GM12875 (cell line): ENCODE data around the gene KLF3.
"Not testable (repeated sequence)": the region's sequence is repeated elsewhere in the genome, so short reads cannot be mapped to it uniquely, and the experiment has no call there.

ENCODE experiments used
- H3K4me3 ChIP-seq: one replicate; pipeline ENCODE4 v1.5.1; 2011; ENCODE audit warnings: low read depth, low read length, control low read depth
- CTCF ChIP-seq: IDR thresholded peaks from 2 replicates; pipeline ENCODE4 v1.5.1; 2011; ENCODE audit warnings: low read depth, mild to moderate bottlenecking, control low read depth, inconsistent platforms, low read length, moderate library complexity, borderline replicate concordance; ENCODE audit not compliant: insufficient read depth

KLF3 gene

GRCh38 chr4:38621028-38621684 lies 42.8 kb upstream of the KLF3 start:
- no peak for TF ChIP-seq CTCF

GRCh38 chr4:38621831-38622230 lies 42.2 kb upstream of the KLF3 start:
- no peak for TF ChIP-seq CTCF
- H3K4me3 ChIP-seq, result no peak overlapping the region

More at GRCh38 chr4:38621028-38621684, 42.8 kb upstream of the KLF3 start:
- no peak overlapping the region for H3K4me3 ChIP-seq

- not testable (repeated sequence) for H3K4me3 ChIP-seq
Observed at GRCh38 chr4:38622340-38622739, 41.7 kb upstream of the KLF3 start.

DNA sequence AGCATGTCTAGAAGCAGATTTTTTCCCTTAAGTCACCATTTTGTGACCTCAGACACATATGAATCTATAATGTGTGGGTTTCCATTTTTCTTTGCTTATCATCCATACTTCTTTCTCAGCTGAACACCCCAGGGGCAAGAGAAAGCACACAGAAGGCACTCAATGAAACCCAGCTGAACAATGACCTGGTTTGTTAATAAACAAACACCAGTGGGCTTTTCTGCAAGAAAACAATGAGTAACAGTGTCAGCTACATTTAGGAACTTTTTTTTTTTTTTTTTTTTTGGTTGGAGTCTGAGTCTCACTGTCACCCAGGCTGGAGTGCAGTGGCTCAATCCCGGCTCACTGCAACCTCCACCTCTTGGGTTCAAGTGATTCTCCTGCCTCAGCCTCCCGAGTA lies 40.7 kb upstream of the KLF3 start:
- H3K4me3 ChIP-seq, result no peak overlapping the region
- no peak for TF ChIP-seq CTCF

DNA sequence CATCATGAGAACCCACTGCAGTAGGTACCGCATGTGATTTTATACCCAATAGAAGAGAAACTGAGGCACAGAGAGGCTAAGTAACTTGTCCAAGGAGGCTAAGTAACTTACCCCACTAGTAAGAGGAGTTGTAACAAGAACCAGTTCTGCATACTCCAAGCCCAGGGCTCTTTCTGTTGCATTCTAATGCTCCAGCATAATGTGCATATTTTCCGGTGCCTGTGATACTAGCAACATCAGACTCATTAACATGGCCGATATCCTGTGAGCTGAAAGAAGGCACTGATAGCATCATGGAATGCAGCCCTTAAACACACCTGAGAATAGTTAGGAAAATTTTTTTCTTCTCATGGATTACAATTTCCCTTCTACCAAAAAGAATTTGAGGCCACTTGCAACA lies 39.7 kb upstream of the KLF3 start:
- no peak for TF ChIP-seq CTCF

DNA sequence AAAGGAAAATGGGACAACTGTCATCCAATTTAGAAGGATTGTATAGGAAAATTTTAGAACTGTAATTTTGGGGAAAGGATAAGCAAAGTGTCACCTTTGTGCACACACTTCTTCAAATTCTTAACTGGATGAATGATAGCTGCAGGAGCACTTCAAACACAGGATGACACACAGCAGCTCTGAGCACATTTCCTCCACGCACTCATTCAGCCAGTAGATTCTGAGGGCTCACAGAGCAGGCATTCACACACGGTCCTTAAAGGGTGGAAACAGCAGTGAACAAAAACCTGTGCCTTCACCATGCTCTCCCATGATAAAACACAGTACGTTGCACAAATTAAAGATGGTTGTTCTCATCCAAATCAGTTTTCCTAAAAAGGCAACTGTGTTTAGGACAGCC lies 38.5 kb upstream of the KLF3 start:
- no peak for TF ChIP-seq CTCF
- no peak overlapping the region for H3K4me3 ChIP-seq

More for the DNA sequence above, 39.7 kb upstream of the KLF3 start:
- no peak overlapping the region for H3K4me3 ChIP-seq

GRCh38 chr4:38626901-38627444 lies 37.0 kb upstream of the KLF3 start:
- H3K4me3 ChIP-seq, result not testable (repeated sequence)

DNA sequence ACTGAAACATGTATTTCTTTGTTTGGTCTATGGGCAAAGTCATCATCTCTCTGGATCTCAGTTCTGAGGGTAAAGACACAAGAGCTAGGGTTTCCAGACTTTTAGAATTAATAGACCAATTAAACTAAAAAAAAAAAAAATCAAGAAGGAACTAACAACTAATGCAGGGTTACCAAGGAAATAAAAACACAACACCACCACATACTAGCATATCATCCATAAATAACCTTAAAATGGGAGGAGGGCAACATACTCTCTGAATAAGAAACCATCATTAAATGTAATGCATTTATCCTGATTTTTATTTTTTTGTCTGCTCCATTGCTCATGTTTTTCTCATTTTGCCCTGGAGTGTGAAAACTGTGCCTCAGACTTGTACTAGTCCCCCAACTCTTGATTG lies 33.5 kb upstream of the KLF3 start:
- TF ChIP-seq CTCF, result no peak
- H3K4me3 ChIP-seq, result no peak overlapping the region
